GM06990 (cell line): ENCODE results near the gene MIB2.

ENCODE experiments used
- DNase-seq: peaks from one replicate; pipeline ENCODE4 v3.0.0-alpha.2; 2011; ENCODE audit not compliant: insufficient read length; ENCODE audit errors: extremely low read depth
- H3K27me3 ChIP-seq: replicated peaks from 2 replicates; pipeline ENCODE4 v1.6.0; 2011; ENCODE audit warnings: low read length; ENCODE audit not compliant: control insufficient read depth, insufficient read depth
- H3K36me3 ChIP-seq: 2 replicates; pipeline ENCODE4 v1.5.1; 2011; ENCODE audit warnings: low read length; ENCODE audit not compliant: control insufficient read depth, insufficient read depth
- H3K4me3 ChIP-seq: replicated peaks from 2 replicates; pipeline ENCODE4 v1.5.1; 2011; ENCODE audit warnings: low read depth, mild to moderate bottlenecking, control low read depth, low read length
- CTCF ChIP-seq: IDR thresholded peaks from 2 replicates; pipeline ENCODE4 v1.5.1; 2011; ENCODE audit warnings: low read length, control low read depth, mild to moderate bottlenecking, inconsistent platforms; ENCODE audit not compliant: insufficient read depth, poor library complexity, severe bottlenecking

The MIB2 gene

GRCh38 chr1:1601564-1602303 lies 13.6 kb upstream of the MIB2 start:
- H3K36me3 ChIP-seq: no peaks in the 10 kb centered on the region
- no peak for DNase-seq
- TF ChIP-seq CTCF: no peak
- H3K4me3 ChIP-seq: no peak overlapping the region; the same call in 1 of the 2 replicates
- no peaks in the 10 kb centered on the region for H3K27me3 ChIP-seq

GRCh38 chr1:1602304-1602967 lies 12.9 kb upstream of the MIB2 start:
- H3K4me3 ChIP-seq: no peak overlapping the region; the same call in 1 of the 2 replicates
- TF ChIP-seq CTCF: no peak
- no peak for DNase-seq
- no peaks in the 10 kb centered on the region for H3K36me3 ChIP-seq
- no peaks in the 10 kb centered on the region for H3K27me3 ChIP-seq

GRCh38 chr1:1602968-1603506 lies 12.3 kb upstream of the MIB2 start:
- H3K27me3 ChIP-seq: no peaks in the 10 kb centered on the region
- no peak for DNase-seq
- no peaks in the 10 kb centered on the region for H3K36me3 ChIP-seq
- H3K4me3 ChIP-seq: no peak overlapping the region
- no peak for TF ChIP-seq CTCF

GRCh38 chr1:1603671-1604373 lies 11.5 kb upstream of the MIB2 start:
- TF ChIP-seq CTCF: no peak
- no peak for DNase-seq
- Histone ChIP-seq H3K4me3 (no peak overlapping the region), H3K27me3 (no peaks in the 10 kb centered on the region), H3K36me3 (no peaks in the 10 kb centered on the region)

- Histone ChIP-seq H3K36me3 (no peaks in the 10 kb centered on the region), H3K4me3 (no peak overlapping the region), H3K27me3 (no peaks in the 10 kb centered on the region)
- no peak for TF ChIP-seq CTCF
- DNase-seq: no peak
Observed at GRCh38 chr1:1604374-1605033, 10.8 kb upstream of the MIB2 start.
